HG02763 (cell line): Measurements from ENCODE around the gene FAM107B.
"Not testable (repeated sequence)": the region's sequence is repeated elsewhere in the genome, so short reads cannot be mapped to it uniquely, and the experiment has no call there.

Experiments
- ATAC-seq: cut with Tn5 transposase; IDR thresholded peaks from one replicate; pipeline ENCODE4 v1.9.1; 2021; ENCODE audit warnings: mild to moderate bottlenecking, moderate library complexity; ENCODE audit not compliant: unreplicated experiment

FAM107B gene

DNA sequence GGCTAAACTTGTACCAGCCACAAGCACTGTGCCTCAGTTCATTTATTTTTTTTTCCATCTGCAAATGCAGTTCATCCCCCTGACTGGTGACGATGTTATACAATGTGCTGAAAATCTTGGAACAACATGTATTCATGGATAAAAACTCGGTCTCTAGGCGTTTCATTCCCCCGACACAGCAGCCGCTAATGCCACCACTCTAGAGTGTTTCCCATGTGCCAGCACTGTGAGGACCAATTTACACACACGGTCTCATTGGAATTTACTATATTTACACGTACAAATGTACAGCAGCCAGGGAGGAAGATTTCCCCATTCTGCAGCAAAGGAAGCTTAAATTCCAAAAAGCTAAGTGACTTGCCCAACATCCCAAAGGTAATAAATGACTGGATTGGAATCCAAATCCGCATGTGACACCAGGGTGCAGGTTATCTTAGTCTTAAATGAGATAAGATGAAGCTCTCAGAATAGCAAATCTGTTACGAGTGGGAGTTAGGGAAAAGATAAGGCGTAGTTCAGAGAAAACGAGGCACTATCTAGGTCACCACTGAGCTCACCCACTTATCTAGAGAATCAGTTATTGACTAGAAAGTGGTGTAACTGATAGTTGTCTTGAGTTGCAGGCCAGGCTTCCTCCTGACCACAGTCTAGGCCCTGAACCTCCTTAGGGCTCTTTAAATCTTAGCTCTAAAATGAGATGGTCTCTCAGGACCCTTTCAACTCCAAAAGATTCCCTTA is 36.7 kb downstream of the FAM107B start:
- no peak for ATAC-seq

DNA sequence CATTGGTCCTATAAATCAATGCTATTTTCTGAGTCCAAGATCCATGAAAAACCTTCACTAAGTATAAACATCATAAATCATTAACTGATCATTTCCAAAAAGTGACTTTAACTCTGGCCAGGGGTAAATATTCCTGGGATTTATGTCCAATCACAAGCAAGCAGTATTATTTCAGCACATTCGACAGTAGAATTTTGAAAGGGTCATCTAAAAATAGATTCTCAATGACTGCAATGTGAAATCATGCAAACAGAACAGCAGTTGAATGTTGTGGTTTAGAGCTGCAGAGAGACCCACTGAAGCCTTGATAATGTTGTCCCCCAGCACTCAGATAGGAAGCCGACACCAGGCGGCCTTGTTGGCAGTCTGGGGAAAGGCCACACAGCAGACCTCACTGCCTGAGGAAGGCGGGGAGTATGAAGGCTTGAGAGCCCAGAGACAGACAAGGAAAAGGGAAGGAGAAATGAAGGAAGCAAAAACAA is 38.1 kb downstream of the FAM107B start:
- no peak for ATAC-seq

DNA sequence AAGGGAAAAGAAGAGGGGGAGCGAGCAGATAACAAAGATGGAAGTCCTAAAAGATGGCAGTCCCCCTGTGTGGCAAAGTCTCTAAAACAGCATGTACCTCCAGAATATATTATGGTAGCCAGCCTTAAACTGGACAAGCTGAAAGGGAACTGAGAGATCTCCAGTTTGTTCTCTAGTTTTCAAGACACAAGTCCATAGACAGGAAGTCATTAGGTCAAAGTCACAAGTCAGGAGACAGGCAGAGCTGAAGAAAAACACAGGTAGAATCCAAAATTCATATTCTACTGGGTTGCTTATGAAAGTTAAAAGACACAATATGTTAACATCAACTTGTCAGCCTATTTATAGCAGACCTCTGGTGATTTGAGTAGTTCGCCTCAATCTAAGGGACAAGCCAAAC is 38.7 kb downstream of the FAM107B start:
- no peak for ATAC-seq

GRCh38 chr10:14731875-14732512 is 42.7 kb downstream of the FAM107B start:
- ATAC-seq: no peak

- no peak for ATAC-seq
These were observed 46.4 kb downstream of the FAM107B start for GRCh38 chr10:14728346-14728745.

DNA sequence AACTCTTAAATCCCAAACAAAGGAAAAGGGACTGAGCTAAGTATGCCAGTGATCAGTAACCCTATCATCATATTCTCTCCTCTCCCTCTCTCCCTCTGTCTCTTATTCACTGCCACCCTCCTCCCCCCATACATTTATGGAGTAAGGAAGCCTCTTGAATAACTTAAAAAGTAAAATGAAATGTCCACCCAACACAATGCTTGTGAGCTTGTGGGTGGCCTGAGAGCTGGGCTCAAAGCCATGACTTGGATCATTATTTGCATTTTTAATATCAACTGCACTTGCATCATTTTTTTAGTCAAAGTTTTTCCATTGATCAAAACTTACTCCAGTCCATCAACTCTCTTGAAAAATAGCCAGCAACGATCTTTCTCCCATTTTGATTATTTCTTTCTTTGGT is 46.8 kb downstream of the FAM107B start:
- no peak for ATAC-seq

DNA sequence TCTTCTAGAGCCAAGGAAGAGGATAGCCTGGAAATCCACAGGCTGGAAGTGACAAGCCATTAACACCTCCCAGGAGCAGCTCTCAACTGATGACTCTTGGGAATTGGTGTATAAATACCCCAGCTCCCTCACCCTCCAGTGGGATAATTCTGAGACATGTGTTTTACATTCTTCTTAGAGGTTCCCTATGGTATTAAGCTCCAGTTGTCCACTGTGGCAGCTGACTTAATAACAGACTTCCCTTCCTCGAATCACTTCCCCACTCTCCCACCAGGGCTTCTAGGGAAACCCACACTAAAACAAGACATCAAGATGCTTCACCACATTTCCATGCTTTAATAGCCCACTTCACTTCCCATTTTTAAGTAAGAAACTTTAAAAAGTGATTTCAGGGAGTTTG is 47.2 kb downstream of the FAM107B start:
- no peak for ATAC-seq

- no peak for ATAC-seq
These were observed 49.8 kb downstream of the FAM107B start for GRCh38 chr10:14724931-14725330.

DNA sequence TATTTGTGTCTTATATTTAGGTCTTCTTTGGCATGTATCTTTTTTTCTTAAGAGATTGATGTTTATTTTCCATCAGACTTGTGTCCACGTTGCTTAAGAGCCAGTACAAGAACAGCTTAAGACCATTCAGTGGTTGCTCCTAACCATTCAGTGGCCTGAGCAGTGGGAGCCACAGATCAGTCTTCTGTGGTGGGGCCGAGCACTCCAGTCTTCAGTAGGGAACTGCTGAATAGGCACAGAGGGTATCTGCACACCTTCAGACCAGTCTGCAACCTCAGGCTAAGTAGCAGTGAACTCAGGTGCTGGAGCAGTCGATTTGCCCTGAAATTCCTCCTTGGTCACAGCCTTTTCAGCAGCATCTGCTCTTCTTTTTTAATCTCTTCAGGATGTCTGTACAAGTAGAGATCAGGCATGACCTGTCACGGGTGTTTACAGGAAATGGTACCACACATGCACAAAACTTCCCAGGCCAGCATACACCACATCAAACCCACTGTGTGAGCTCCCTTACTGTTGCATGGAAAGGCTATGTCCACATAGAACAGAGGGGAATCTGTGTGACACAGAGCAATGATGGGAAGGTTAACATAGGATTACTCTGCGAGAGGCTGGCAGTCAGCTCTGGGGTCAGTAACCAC is 51.5 kb downstream of the FAM107B start:
- ATAC-seq: no peak

- no peak for ATAC-seq
These were observed 57.1 kb downstream of the FAM107B start for GRCh38 chr10:14717552-14717951.

- ATAC-seq: no peak
These were observed 61.7 kb downstream of the FAM107B start for GRCh38 chr10:14712991-14713424.

- not testable (repeated sequence) for ATAC-seq
These were observed 65.4 kb downstream of the FAM107B start for GRCh38 chr10:14709344-14709743.

DNA sequence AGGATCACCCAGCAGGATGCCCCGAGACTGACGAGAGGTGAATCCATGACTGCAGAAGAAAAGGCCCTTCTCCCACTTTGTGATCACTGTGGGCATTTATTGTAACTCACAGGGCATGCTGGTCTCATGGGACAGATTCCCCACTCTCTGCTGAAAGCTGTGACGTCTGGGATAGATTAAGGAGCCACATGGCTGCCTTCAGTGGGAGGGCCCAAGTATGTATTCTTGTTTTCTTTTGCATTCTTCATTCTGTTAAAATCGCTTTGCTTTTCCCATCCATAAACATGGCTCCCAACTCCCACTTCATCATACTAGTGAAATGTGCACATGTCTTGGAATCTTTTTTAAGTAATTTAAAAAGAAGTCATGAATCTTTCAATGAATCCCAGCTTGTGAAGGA is 67.2 kb downstream of the FAM107B start:
- no peak for ATAC-seq

DNA sequence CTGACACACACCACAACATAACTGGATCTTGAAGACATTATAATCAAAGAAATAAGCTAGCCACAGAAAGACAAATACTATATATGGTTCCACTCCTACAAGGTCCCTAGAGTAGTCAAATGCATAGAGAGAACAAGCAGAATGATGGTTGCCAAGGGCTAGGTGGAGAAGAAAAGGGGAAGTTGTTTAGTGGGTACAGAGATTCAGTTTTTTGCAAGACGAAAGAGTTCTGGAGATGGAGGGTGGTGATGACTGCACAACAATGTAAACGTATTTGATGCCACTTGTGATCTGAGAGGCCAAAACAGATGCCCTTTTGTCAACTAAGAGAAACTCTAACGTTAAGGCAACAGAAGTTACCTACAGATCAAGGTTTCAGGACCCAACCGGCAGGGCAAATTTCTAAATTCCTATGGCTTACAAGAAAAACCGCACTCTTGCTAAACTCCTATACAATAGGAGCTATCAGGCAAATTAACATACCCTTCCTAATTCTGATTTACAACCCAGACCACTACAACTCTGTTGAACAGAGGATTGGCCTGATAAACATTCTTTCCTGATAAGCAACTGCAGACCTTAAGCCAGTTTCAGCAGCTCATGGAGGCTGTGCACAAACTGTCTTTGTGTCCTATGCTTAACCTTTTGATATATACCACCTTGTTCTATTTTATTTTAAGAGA is 69.0 kb downstream of the FAM107B start:
- no peak for ATAC-seq

GRCh38 chr10:14703631-14704001 is 71.1 kb downstream of the FAM107B start:
- no peak for ATAC-seq

- no peak for ATAC-seq
These were observed 73.2 kb downstream of the FAM107B start for GRCh38 chr10:14701466-14701865.

DNA sequence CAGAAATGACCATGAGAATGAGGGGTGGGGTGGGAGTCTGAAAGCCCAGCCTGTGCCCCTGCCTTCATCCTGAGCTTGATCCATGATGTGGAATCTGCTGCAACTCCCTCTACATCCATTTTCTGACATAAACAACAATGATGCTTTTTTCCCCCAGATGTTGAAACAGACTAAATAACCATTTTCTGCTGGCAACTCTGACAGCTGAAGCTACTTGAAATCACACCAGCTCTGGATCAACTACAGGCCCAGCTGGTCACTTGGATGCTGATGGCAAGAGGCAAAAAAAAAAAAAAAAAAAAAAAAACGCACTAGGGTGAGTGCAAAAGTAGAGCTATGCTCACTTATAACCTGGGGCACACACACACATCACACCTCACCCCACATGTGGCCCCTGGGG is 74.2 kb downstream of the FAM107B start:
- no peak for ATAC-seq

GRCh38 chr10:14699482-14699881 is 75.2 kb downstream of the FAM107B start:
- no peak for ATAC-seq

GRCh38 chr10:14698829-14699170 is 75.9 kb downstream of the FAM107B start:
- ATAC-seq: no peak

GRCh38 chr10:14698111-14698828 is 76.4 kb downstream of the FAM107B start:
- no peak for ATAC-seq

DNA sequence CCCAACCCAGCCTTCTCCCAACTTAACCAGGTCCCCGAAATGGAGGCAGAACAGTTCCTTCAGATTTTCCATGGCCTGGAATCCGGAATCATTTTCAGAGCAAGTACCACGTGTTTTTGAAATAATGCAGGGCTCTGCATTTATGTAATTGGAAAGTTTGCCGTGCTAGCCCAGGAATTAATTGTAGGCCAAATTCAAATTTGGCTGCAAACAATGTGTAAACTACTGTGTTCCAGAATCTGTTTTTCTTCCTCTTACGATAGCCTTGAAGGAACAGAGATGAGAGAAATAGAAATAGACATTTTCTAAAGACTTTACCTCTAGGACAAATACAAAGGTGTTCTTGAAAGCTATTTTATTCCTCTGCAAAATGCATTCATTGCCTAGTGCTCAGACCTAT is 77.4 kb downstream of the FAM107B start:
- ATAC-seq: no peak
